ENCODE results near the gene RPP25. TPM values are rescaled to one million over a fixed set of nuclear protein-coding genes. Genes with fewer than 3 reads are reported as not detected.

Gene RPP25
- total and polyA plus RNA-seq, 2 of the 13 experiments (the other 11 are each of a cell fraction or from before 2014, with no cell fraction given), result 0.05 to 0.11 TPM

GRCh38 chr15:74950078-74950908 is 6.3 kb downstream of the RPP25 start (continued):
- no peak for TF ChIP-seq GMEB1 (CRISPR knock-in tag; IDR thresholded peaks at IDR 0.05; ENCODE audit: borderline replicate concordance)
- no peak for TF ChIP-seq PHF20 (CRISPR knock-in tag; IDR thresholded peaks at IDR 0.05)
- TF ChIP-seq ZNF687 (CRISPR knock-in tag; IDR thresholded peaks at IDR 0.05), result no peak
- TF ChIP-seq AFF4 (CRISPR knock-in tag; IDR thresholded peaks at IDR 0.05), result no peak
- TF ChIP-seq HIC2 (CRISPR knock-in tag; IDR thresholded peaks at IDR 0.05; ENCODE audit: low read depth), result no peak
- TF ChIP-seq JUND (CRISPR knock-in tag; IDR thresholded peaks at IDR 0.05), result no peak
- no peak for TF ChIP-seq ZNF776 (CRISPR knock-in tag; IDR thresholded peaks at IDR 0.05)
- no peak for TF ChIP-seq MLXIP (CRISPR knock-in tag; IDR thresholded peaks at IDR 0.05; ENCODE audit: borderline replicate concordance)
- peak; percentile 35; the same call in 1 of the 2 replicates for TF ChIP-seq PATZ1 (CRISPR knock-in tag; IDR thresholded peaks at IDR 0.05)
- no peak for TF ChIP-seq MBD4 (IDR thresholded peaks at IDR 0.05; ENCODE audit: borderline replicate concordance, low read length)

Data from HepG2 (cell line).